ENCODE data around the gene CEP19. TPM values are rescaled to one million over a fixed set of nuclear protein-coding genes. Genes with fewer than 3 reads are reported as not detected.
"Not testable (repeated sequence)": the region's sequence is repeated elsewhere in the genome, so short reads cannot be mapped to it uniquely, and the experiment has no call there.

Gene CEP19
- total RNA-seq, 1 donor from 2014 or later: 2.5 TPM

- Mint-ChIP-seq H3K36me3 (ENCODE audit: insufficient read depth) (peaks cover 29% of the 10 kb centered on the region), H3K4me1 (ENCODE audit: low read depth) (no peaks in the 10 kb centered on the region), H3K4me3 (ENCODE audit: low read depth) (no peak overlapping the region), H3K9me3 (ENCODE audit: low read depth) (peaks cover 11% of the 10 kb centered on the region), H3K27ac (no peak overlapping the region), H3K27me3 (no peaks in the 10 kb centered on the region)
- TF ChIP-seq CTCF (IDR thresholded peaks at IDR 0.05; ENCODE audit: unreplicated experiment): no peak
- no peak for DNase-seq (ENCODE audit: low spot score, unreplicated experiment)
These were observed 9.0 kb upstream of the CEP19 start for GRCh38 chr3:196721097-196721496.

- H3K4me3 Mint-ChIP-seq (ENCODE audit: low read depth); H3K27ac Mint-ChIP-seq; DNase-seq (ENCODE audit: low spot score, unreplicated experiment); H3K27me3 Mint-ChIP-seq; H3K4me1 Mint-ChIP-seq (ENCODE audit: low read depth): not testable (repeated sequence)
- Mint-ChIP-seq H3K9me3 (ENCODE audit: low read depth) (peaks cover 11% of the 10 kb centered on the region), H3K36me3 (ENCODE audit: insufficient read depth) (peaks cover 24% of the 10 kb centered on the region)
These were observed 5.1 kb upstream of the CEP19 start for GRCh38 chr3:196717162-196717561.

GRCh38 chr3:196712514-196713413 is 714 bp upstream of the CEP19 start:
- Mint-ChIP-seq H3K27ac (peak overlapping the region; percentile 91), H3K27me3 (no peaks in the 10 kb centered on the region), H3K9me3 (ENCODE audit: low read depth) (no peaks in the 10 kb centered on the region), H3K4me3 (ENCODE audit: low read depth) (peak overlapping the region; percentile 82), H3K4me1 (ENCODE audit: low read depth) (peaks cover 7% of the 10 kb centered on the region), H3K36me3 (ENCODE audit: insufficient read depth) (peaks cover 1% of the 10 kb centered on the region)
- DNase-seq (ENCODE audit: low spot score, unreplicated experiment): no peak
- TF ChIP-seq CTCF (IDR thresholded peaks at IDR 0.05; ENCODE audit: unreplicated experiment): no peak

- H3K36me3 Mint-ChIP-seq (ENCODE audit: insufficient read depth): no peaks in the 10 kb centered on the region
- no peak for TF ChIP-seq CTCF (IDR thresholded peaks at IDR 0.05; ENCODE audit: unreplicated experiment)
- H3K4me1 Mint-ChIP-seq (ENCODE audit: low read depth): peaks cover 7% of the 10 kb centered on the region
- no peak for DNase-seq (ENCODE audit: low spot score, unreplicated experiment)
- H3K27ac Mint-ChIP-seq: no peak overlapping the region
- no peaks in the 10 kb centered on the region for H3K9me3 Mint-ChIP-seq (ENCODE audit: low read depth)
- no peak overlapping the region for H3K4me3 Mint-ChIP-seq (ENCODE audit: low read depth)
- H3K27me3 Mint-ChIP-seq: no peaks in the 10 kb centered on the region
These were observed 3.6 kb downstream of the CEP19 start for GRCh38 chr3:196708467-196708866.

- Mint-ChIP-seq H3K27me3 (no peaks in the 10 kb centered on the region), H3K9me3 (ENCODE audit: low read depth) (no peaks in the 10 kb centered on the region), H3K4me3 (ENCODE audit: low read depth) (no peak overlapping the region), H3K4me1 (ENCODE audit: low read depth) (peaks cover 3% of the 10 kb centered on the region), H3K27ac (no peak overlapping the region), H3K36me3 (ENCODE audit: insufficient read depth) (no peaks in the 10 kb centered on the region)
- DNase-seq (ENCODE audit: low spot score, unreplicated experiment): no peak
- TF ChIP-seq CTCF (IDR thresholded peaks at IDR 0.05; ENCODE audit: unreplicated experiment): no peak
These were observed 4.5 kb downstream of the CEP19 start for GRCh38 chr3:196707566-196707965.

GRCh38 chr3:196706731-196707130 is 5.3 kb downstream of the CEP19 start:
- H3K36me3 Mint-ChIP-seq (ENCODE audit: insufficient read depth): no peaks in the 10 kb centered on the region
- peaks cover 3% of the 10 kb centered on the region for H3K4me1 Mint-ChIP-seq (ENCODE audit: low read depth)
- DNase-seq (ENCODE audit: low spot score, unreplicated experiment): no peak
- TF ChIP-seq CTCF (IDR thresholded peaks at IDR 0.05; ENCODE audit: unreplicated experiment): no peak
- no peak overlapping the region for H3K4me3 Mint-ChIP-seq (ENCODE audit: low read depth)
- H3K27ac Mint-ChIP-seq: no peak overlapping the region
- no peaks in the 10 kb centered on the region for H3K27me3 Mint-ChIP-seq
- no peaks in the 10 kb centered on the region for H3K9me3 Mint-ChIP-seq (ENCODE audit: low read depth)
